C4-2B (cell line): ENCODE measurements around the gene GALNT14.

Experiments used
- ZFX ChIP-seq: fragments of 450-650 bp; IDR thresholded peaks from 2 replicates; pipeline ENCODE4 v1.6.1; 2017
- TF ChIP-seq, protein P1 (sequence below): fragments of 450-650 bp; conservative IDR thresholded peaks from 2 replicates; pipeline ENCODE4 v1.5.1; 2017; ENCODE audit warnings: mild to moderate bottlenecking

DNA sequence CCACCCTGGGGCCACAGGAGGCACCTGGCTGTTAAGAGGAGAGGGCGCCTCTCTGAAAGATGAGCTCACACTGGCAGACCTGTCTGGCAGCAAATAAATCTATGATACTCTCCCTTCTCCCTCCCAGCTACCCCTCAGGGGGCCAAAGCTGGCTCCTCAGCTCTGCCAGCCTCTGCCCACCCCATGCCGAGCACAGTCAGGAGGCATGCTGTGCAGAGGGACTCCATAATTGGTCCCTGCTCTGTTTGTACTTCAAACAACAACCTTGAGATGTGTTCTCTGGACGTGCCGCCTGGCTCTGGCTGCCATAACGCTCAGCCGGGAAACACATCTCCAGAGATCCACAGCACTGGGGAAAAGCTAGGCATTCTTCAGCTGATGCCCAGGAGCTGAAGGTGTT, 126.7 kb downstream of the GALNT14 start:
- TF ChIP-seq, protein P1, sequence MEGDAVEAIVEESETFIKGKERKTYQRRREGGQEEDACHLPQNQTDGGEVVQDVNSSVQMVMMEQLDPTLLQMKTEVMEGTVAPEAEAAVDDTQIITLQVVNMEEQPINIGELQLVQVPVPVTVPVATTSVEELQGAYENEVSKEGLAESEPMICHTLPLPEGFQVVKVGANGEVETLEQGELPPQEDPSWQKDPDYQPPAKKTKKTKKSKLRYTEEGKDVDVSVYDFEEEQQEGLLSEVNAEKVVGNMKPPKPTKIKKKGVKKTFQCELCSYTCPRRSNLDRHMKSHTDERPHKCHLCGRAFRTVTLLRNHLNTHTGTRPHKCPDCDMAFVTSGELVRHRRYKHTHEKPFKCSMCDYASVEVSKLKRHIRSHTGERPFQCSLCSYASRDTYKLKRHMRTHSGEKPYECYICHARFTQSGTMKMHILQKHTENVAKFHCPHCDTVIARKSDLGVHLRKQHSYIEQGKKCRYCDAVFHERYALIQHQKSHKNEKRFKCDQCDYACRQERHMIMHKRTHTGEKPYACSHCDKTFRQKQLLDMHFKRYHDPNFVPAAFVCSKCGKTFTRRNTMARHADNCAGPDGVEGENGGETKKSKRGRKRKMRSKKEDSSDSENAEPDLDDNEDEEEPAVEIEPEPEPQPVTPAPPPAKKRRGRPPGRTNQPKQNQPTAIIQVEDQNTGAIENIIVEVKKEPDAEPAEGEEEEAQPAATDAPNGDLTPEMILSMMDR, result no peak
- no peak for TF ChIP-seq ZFX
